ENCODE results near the gene CD86. TPM values are rescaled to one million over a fixed set of nuclear protein-coding genes. Genes with fewer than 3 reads are reported as not detected.

The CD86 gene
- total and polyA plus RNA-seq, 2 of the 8 experiments (the other 6 are each of a cell fraction or from before 2014, with no cell fraction given): 0.12 to 0.30 TPM

DNA sequence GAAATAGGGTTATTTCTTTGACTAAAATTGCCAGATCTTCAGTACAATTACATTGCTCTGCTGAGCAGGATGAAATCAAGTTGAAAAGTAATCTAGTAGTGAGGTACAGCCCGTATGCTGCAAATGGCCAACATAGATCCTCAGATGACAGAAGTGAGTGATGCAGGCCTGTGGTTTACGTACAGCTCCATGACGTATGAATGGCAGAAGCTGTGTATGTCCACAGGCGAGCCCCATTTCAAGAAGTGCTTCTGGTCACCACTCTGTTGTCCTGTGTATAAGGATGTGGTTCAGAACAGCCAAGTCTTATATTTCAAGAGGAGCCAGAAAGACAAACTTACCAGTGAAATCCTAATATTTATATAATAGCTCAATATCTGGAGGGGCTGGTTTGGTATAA is 9.2 kb downstream of the CD86 start:
- no peaks in the 10 kb centered on the region for H4K20me1 ChIP-seq (replicated peaks in 1 of 2; ENCODE audit: control insufficient read depth in 1 of 2, insufficient read depth in 2 of 2, low read length in 2 of 2)
- WGBS, 2 experiments (ENCODE audit: extremely low coverage in 1 of 2, insufficient coverage in 1 of 2, insufficient read length in 1 of 2, insufficient replicate concordance in 2 of 2, low coverage in 1 of 2, low lambda C conversion rate in 2 of 2, missing lambda C conversion rate in 1 of 2): 88% methylated on average over 4 of the region's 4 CpGs; no CpG with 5 or more reads in 1 of the 2 experiments
- H3K4me1 ChIP-seq (replicated peaks in 1 of 4; ENCODE audit: control insufficient read depth in 3 of 4, insufficient read depth in 4 of 4, low read length in 3 of 4): no peaks in the 10 kb centered on the region
- H2BK15ac ChIP-seq (ENCODE audit: low read length): no peak overlapping the region
- H3K36me3 ChIP-seq (ENCODE audit: control insufficient read depth in 2 of 4, insufficient read depth in 4 of 4, low read length in 3 of 4): no peaks in the 10 kb centered on the region
- no peaks in the 10 kb centered on the region for H3K9me3 ChIP-seq (ENCODE audit: insufficient read depth in 2 of 2, low read depth in 1 of 2, low read length in 1 of 2)
- TF ChIP-seq CBX5 (IDR thresholded peaks at IDR 0.05; ENCODE audit: low read depth, low read length): no peak
- TF ChIP-seq KDM5A (IDR thresholded peaks at IDR 0.05; ENCODE audit: low read length): no peak
- no peak for TF ChIP-seq HDAC6 (IDR thresholded peaks at IDR 0.05; ENCODE audit: low read depth, low read length)
- no peak for TF ChIP-seq SRF (IDR thresholded peaks at IDR 0.05; ENCODE audit: low read depth, low read length)
- no peak overlapping the region for H3K23ac ChIP-seq (ENCODE audit: insufficient read length)
- H2BK20ac ChIP-seq (ENCODE audit: low read length): no peak overlapping the region
- no peak overlapping the region for H3K4me3 ChIP-seq (ENCODE audit: extremely low read depth in 1 of 4, insufficient read depth in 2 of 4, low read depth in 3 of 4, low read length in 4 of 4)
- no peaks in the 10 kb centered on the region for H3K23me2 ChIP-seq (ENCODE audit: low read depth, low read length)
- FAIRE-seq (no peak), DNase-seq (ENCODE audit: low read depth in 1 of 2, low spot score in 2 of 2) (no peak)
- no peak overlapping the region for H3K4ac ChIP-seq (replicated peaks; ENCODE audit: insufficient read length, low read depth, low read length)
- no peak overlapping the region for H2AFZ ChIP-seq (ENCODE audit: low read length)
- no peak overlapping the region for H4K91ac ChIP-seq (replicated peaks; ENCODE audit: insufficient read length, low read length)
- H3K56ac ChIP-seq (replicated peaks; ENCODE audit: insufficient read length, low read depth, low read length): no peak overlapping the region
- no peak overlapping the region for H2BK5ac ChIP-seq (ENCODE audit: low read depth, low read length)
- H4K8ac ChIP-seq (ENCODE audit: extremely low read depth, insufficient read depth, low read length): no peak overlapping the region
- no peak overlapping the region for H2BK120ac ChIP-seq (replicated peaks; ENCODE audit: low read depth, low read length)
- H3K79me2 ChIP-seq (ENCODE audit: control insufficient read depth in 1 of 2, insufficient read depth in 2 of 2, low read length in 2 of 2): no peaks in the 10 kb centered on the region
- no peak overlapping the region for H2AK5ac ChIP-seq (ENCODE audit: low read depth, low read length)
- no peaks in the 10 kb centered on the region for H3K27me3 ChIP-seq (replicated peaks in 1 of 4; ENCODE audit: control insufficient read depth in 3 of 4, extremely low read depth in 1 of 4, insufficient read depth in 3 of 4, low read length in 3 of 4)
- no peak overlapping the region for H3K27ac ChIP-seq (ENCODE audit: low read depth, low read length)
- H2BK12ac ChIP-seq (ENCODE audit: low read depth, low read length): no peak overlapping the region
- no peak overlapping the region for H3K4me2 ChIP-seq (ENCODE audit: insufficient read depth in 1 of 2, low read depth in 2 of 2, low read length in 2 of 2)
- H3K14ac ChIP-seq (ENCODE audit: insufficient read length): no peak overlapping the region
- POLR2A ChIA-PET (ENCODE audit: partially characterized antibody): interaction anchor here (0.9 to 1.0 kb wide), 2 partner anchors 13 to 231 kb away, joined by 3 read pairs; no protein-coding TSS in a partner anchor
- no peaks in the 10 kb centered on the region for H3K79me1 ChIP-seq (ENCODE audit: low read depth, low read length)
- no peak overlapping the region for H3K18ac ChIP-seq (ENCODE audit: extremely low read depth, low read length)
- CTCF ChIA-PET (ENCODE audit: partially characterized antibody): interaction anchor here (0.6 to 2.8 kb wide), 8 partner anchors 9 to 305 kb away, joined by 3 to 9 read pairs (median 4); partner anchors contain the start of gene CD86
- H3K9ac ChIP-seq (replicated peaks in 1 of 4; ENCODE audit: extremely low read depth in 1 of 4, low read depth in 3 of 4, low read length in 3 of 4): no peak overlapping the region
- H4K5ac ChIP-seq (ENCODE audit: insufficient read length, low read depth, low read length): no peak overlapping the region
